Spleen (tissue), 7 donors: ENCODE results near the gene PSMB7.
A peak's percentile ranks its signal among the peaks of the same experiment; 100 is the strongest.

Source experiments
- CTCF ChIP-seq, 11 experiments: fragments of 200-600 bp in 7 of 11; fragments of 450-650 bp in 4 of 11; sonication (generic) in 4 of 11; IDR thresholded peaks in 8 of 11; conservative IDR thresholded peaks in 3 of 11; 1 replicate in 7 of 11; 2 replicates in 4 of 11; pipeline versions ENCODE4 v1.4.0 to v1.8.0; 2016 to 2021; ENCODE audit warnings: antibody characterized with exemption in 11 of 11, inconsistent platforms in 4 of 11, mild to moderate bottlenecking in 1 of 11
- POLR2A ChIP-seq, 3 donors: fragments of 450-650 bp; IDR thresholded peaks; one replicate each; pipeline ENCODE4 v1.5.1; 2017; ENCODE audit warnings: antibody characterized with exemption in 3 of 3, mild to moderate bottlenecking in 1 of 3
- POLR2AphosphoS5 ChIP-seq, 3 donors: sonication (generic); formaldehyde crosslinking; IDR thresholded peaks; one replicate each; pipeline ENCODE4 v1.5.1; 2017; ENCODE audit warnings: antibody characterized with exemption in 3 of 3
- donor health status: DM: no; HTN: no; CAD: no; lungs with moderate emphysema.
- donor health status: DM: no; HTN: no; CAD: no.
- donor health status: DM: no; HTN: no; CAD: no.

DNA sequence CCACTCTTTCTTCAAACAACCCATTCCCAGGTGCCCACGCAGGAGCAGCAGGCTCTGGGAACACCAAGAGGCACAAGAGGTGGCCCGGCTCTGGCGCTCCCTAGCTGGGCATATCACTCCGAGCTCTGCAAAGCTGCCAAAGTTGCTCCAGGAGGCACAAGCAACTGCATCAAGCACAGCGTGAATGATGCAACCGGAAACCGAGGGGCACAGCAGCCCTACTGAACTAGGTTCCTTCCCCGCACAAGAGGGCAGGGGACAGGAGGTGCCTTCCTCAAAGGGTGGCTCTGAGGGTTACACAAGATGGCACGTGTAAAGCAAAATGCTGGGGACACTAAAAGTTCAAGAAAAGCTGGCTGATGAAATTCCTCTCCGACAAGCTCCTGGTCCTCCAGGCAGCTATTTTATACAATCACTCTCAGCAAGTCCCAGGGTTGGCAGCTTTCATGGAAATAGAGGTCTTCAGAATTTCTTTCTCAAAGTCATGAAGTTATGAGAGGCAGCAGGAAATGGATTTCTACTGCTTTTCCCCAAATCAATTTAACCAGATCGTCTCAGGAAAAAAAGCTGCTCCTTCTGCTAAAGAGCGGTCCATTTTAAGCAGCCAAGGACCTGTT lies 22.9 kb downstream of the PSMB7 start:
- no peak for TF ChIP-seq CTCF (IDR thresholded peaks at IDR 0.05 in 8 of 11, conservative IDR thresholded peaks at IDR 0.05 in 3 of 11)
- TF ChIP-seq POLR2A (IDR thresholded peaks at IDR 0.05), result no peak
- peak; percentile 38 to 65 (median 45) for TF ChIP-seq POLR2AphosphoS5 (IDR thresholded peaks at IDR 0.05)
